Measurements from ENCODE around the gene NCSTN.

DNA sequence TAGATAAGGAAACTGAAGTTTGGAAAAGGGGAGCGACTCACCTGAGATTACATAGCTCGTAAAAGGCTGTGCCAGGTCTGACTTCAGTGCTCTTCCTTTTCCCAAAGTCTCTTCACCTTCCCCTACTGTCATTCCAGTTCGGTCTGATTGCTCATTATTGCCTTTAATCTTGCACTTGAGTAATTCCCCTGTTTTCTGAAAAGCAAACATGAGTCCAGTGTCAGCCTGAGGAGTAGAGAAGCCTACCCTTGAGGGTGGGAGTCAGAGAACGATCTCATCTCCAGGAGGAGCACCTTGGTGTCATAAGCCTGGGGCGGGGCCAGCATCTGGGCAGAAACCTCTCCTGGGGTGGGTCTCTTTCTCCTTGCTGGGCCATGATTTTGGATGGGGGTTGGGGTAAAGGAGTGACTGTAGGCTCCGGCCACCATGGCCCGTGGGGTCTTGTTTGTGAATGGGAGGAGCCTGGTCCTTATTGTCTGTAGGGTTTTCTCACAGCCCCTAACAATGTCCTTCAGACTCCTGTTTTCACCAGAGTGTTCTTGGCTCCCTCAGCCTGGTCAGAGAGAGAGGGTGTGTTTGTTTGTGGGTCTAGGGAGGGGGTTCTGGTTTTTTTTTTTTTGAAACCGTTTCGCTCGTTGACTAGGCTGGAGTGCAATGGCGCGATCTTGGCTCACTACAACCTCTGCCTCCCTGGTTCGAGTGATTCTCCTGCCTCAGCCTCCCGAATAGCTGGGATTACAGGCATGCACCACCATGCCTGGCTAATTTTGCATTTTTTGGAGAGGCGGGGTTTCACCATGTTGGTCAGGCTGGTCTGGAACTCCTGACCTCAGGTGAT is 63.2 kb downstream of the NCSTN start:
- no peak for TF ChIP-seq ZNF274 (IDR thresholded peaks at IDR 0.05; ENCODE audit: low read depth, low read length)
- no peak for TF ChIP-seq SUZ12 (IDR thresholded peaks at IDR 0.05; ENCODE audit: extremely low read depth, insufficient read depth, insufficient read length)
- TF ChIP-seq YY1 (IDR thresholded peaks at IDR 0.05; ENCODE audit: insufficient read depth, insufficient read length): no peak
